Measurements from ENCODE around the gene PI4KA.
A peak's percentile ranks its signal among the peaks of the same experiment; 100 is the strongest.
"Not testable (repeated sequence)": the region's sequence is repeated elsewhere in the genome, so short reads cannot be mapped to it uniquely, and the experiment has no call there.

PI4KA gene

GRCh38 chr22:20724676-20725454, 133.7 kb downstream of the PI4KA start:
- no peak for DNase-seq (ENCODE audit: low spot score)

- DNase-seq (ENCODE audit: low spot score): no peak
Observed at GRCh38 chr22:20721409-20722218, 137.0 kb downstream of the PI4KA start.

GRCh38 chr22:20720692-20721408, 137.8 kb downstream of the PI4KA start:
- DNase-seq (ENCODE audit: low spot score): no peak

- DNase-seq (ENCODE audit: low spot score): not testable (repeated sequence)
Observed at GRCh38 chr22:20718727-20719126, 139.9 kb downstream of the PI4KA start.

GRCh38 chr22:20717981-20718380, 140.6 kb downstream of the PI4KA start:
- not testable (repeated sequence) for DNase-seq (ENCODE audit: low spot score)

- not testable (repeated sequence) for DNase-seq (ENCODE audit: low spot score)
Observed at GRCh38 chr22:20717213-20717866, 141.3 kb downstream of the PI4KA start.

- DNase-seq (ENCODE audit: low spot score): not testable (repeated sequence)
Observed at GRCh38 chr22:20713116-20713515, 145.5 kb downstream of the PI4KA start.

GRCh38 chr22:20709966-20710365, 148.6 kb downstream of the PI4KA start:
- DNase-seq (ENCODE audit: low spot score): not testable (repeated sequence)

GRCh38 chr22:20707549-20708118, 151.0 kb downstream of the PI4KA start:
- not testable (repeated sequence) for DNase-seq (ENCODE audit: low spot score)

- DNase-seq (ENCODE audit: low spot score): not testable (repeated sequence)
Observed at GRCh38 chr22:20703816-20704609, 154.6 kb downstream of the PI4KA start.

GRCh38 chr22:20703414-20703806, 155.2 kb downstream of the PI4KA start:
- not testable (repeated sequence) for DNase-seq (ENCODE audit: low spot score)

- DNase-seq (ENCODE audit: low spot score): peak; percentile 89
Observed at GRCh38 chr22:20702546-20703413, 155.8 kb downstream of the PI4KA start.

- not testable (repeated sequence) for DNase-seq (ENCODE audit: low spot score)
Observed at GRCh38 chr22:20702175-20702545, 156.5 kb downstream of the PI4KA start.

GRCh38 chr22:20701680-20702136, 156.9 kb downstream of the PI4KA start:
- not testable (repeated sequence) for DNase-seq (ENCODE audit: low spot score)

GRCh38 chr22:20700347-20700746, 158.3 kb downstream of the PI4KA start:
- DNase-seq (ENCODE audit: low spot score): not testable (repeated sequence)

- DNase-seq (ENCODE audit: low spot score): not testable (repeated sequence)
Observed at GRCh38 chr22:20699856-20700255, 158.8 kb downstream of the PI4KA start.

- peak; percentile 49 for DNase-seq (ENCODE audit: low spot score)
Observed at GRCh38 chr22:20697481-20698113, 161.0 kb downstream of the PI4KA start.

GRCh38 chr22:20696056-20696455, 162.6 kb downstream of the PI4KA start:
- not testable (repeated sequence) for DNase-seq (ENCODE audit: low spot score)

GRCh38 chr22:20695205-20695604, 163.4 kb downstream of the PI4KA start:
- not testable (repeated sequence) for DNase-seq (ENCODE audit: low spot score)
